ENCODE data around the gene HAVCR2. TPM values are rescaled to one million over a fixed set of nuclear protein-coding genes. Genes with fewer than 3 reads are reported as not detected.

Gene HAVCR2
- total and polyA plus RNA-seq, 10 of the 15 experiments (the other 5 are each of a cell fraction or from before 2014, with no cell fraction given): 5.2 to 7.5 (median 6.9) TPM

DNA sequence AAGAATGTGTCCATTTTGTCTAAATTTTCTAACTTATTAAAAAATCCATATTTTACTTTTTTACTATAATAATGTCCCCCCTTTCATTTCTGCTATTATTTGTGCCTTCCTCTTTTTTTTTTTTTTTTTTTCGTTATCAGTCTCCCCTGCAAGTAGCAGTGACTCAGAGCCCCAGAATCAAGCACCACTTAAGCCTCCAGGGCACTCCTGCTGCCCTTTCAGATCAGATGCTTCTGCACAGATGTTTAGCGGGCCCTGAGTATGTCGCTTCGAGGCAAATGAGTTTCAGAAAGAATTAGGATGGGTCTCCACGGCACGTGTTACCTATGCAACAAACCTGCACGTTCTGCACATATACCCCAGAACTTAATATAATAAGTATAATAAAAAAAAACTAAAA, 22.1 kb upstream of the HAVCR2 start:
- Histone ChIP-seq H2AFZ (ENCODE audit: control insufficient read depth, low read depth, low read length) (no peak overlapping the region), H3K4me2 (ENCODE audit: control insufficient read depth, insufficient read depth) (no peak overlapping the region), H3K27ac (ENCODE audit: control insufficient read depth, insufficient read depth) (no peak overlapping the region), H4K20me1 (ENCODE audit: control insufficient read depth, insufficient read depth) (no peaks in the 10 kb centered on the region), H3K9ac (ENCODE audit: control insufficient read depth, insufficient read depth, low read length) (no peak overlapping the region), H3K27me3 (replicated peaks in 1 of 2; ENCODE audit: control insufficient read depth in 2 of 2, insufficient read depth in 2 of 2, low read length in 1 of 2) (no peaks in the 10 kb centered on the region), H3K9me3 (replicated peaks; ENCODE audit: control insufficient read depth, insufficient read depth, low read length) (no peaks in the 10 kb centered on the region), H3K36me3 (ENCODE audit: control insufficient read depth in 2 of 2, insufficient read depth in 2 of 2, low read length in 1 of 2) (0 out of 4 replicates have a peak, but pooled peaks cover 0 to under 1% of the 10 kb centered on the region in 2 experiments), H3K4me1 (ENCODE audit: control insufficient read depth, insufficient read depth, low read length) (peaks cover 5% of the 10 kb centered on the region; the same call in 1 of the 2 replicates), H3K79me2 (ENCODE audit: control insufficient read depth, insufficient read depth, low read length) (no peaks in the 10 kb centered on the region), H3K4me3 (no peak overlapping the region)
- in situ Hi-C loops (cut with MboI) (no loop called here), intact Hi-C loops (cut with micrococcal nuclease; ENCODE audit: unreplicated experiment) (loop anchor here (5.0 to 10.0 kb wide), 5 partner anchors 304 to 1994 kb away; no protein-coding TSS in a partner anchor)
- SMC1A ChIA-PET (ENCODE audit: uncharacterized antibody, unreplicated experiment): interaction anchor here (0.6 to 4.6 kb wide), 21 partner anchors 11 to 1324 kb away, joined by 3 to 54 read pairs (median 4); partner anchors contain the start of gene MED7
- CTCF ChIA-PET: interaction anchor here (0.6 to 4.8 kb wide), 22 partner anchors 11 to 1514 kb away, joined by 3 to 51 read pairs (median 5); partner anchors contain the start of gene HAVCR2
- no peak for TF ChIP-seq KLF5 (IDR thresholded peaks at IDR 0.05; ENCODE audit: partially characterized antibody)
- no peak for TF ChIP-seq NFXL1 (IDR thresholded peaks at IDR 0.05; ENCODE audit: borderline replicate concordance)
- peak; percentile 11; the same call in 1 of the 2 replicates for TF ChIP-seq RAD21 (IDR thresholded peaks at IDR 0.05; ENCODE audit: insufficient read depth, low read depth, low read length)
- TF ChIP-seq, protein P1, sequence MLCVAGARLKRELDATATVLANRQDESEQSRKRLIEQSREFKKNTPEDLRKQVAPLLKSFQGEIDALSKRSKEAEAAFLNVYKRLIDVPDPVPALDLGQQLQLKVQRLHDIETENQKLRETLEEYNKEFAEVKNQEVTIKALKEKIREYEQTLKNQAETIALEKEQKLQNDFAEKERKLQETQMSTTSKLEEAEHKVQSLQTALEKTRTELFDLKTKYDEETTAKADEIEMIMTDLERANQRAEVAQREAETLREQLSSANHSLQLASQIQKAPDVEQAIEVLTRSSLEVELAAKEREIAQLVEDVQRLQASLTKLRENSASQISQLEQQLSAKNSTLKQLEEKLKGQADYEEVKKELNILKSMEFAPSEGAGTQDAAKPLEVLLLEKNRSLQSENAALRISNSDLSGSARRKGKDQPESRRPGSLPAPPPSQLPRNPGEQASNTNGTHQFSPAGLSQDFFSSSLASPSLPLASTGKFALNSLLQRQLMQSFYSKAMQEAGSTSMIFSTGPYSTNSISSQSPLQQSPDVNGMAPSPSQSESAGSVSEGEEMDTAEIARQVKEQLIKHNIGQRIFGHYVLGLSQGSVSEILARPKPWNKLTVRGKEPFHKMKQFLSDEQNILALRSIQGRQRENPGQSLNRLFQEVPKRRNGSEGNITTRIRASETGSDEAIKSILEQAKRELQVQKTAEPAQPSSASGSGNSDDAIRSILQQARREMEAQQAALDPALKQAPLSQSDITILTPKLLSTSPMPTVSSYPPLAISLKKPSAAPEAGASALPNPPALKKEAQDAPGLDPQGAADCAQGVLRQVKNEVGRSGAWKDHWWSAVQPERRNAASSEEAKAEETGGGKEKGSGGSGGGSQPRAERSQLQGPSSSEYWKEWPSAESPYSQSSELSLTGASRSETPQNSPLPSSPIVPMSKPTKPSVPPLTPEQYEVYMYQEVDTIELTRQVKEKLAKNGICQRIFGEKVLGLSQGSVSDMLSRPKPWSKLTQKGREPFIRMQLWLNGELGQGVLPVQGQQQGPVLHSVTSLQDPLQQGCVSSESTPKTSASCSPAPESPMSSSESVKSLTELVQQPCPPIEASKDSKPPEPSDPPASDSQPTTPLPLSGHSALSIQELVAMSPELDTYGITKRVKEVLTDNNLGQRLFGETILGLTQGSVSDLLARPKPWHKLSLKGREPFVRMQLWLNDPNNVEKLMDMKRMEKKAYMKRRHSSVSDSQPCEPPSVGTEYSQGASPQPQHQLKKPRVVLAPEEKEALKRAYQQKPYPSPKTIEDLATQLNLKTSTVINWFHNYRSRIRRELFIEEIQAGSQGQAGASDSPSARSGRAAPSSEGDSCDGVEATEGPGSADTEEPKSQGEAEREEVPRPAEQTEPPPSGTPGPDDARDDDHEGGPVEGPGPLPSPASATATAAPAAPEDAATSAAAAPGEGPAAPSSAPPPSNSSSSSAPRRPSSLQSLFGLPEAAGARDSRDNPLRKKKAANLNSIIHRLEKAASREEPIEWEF (IDR thresholded peaks at IDR 0.05; ENCODE audit: insufficient replicate concordance, low read depth, low read length): no peak
- TF ChIP-seq, protein P2, sequence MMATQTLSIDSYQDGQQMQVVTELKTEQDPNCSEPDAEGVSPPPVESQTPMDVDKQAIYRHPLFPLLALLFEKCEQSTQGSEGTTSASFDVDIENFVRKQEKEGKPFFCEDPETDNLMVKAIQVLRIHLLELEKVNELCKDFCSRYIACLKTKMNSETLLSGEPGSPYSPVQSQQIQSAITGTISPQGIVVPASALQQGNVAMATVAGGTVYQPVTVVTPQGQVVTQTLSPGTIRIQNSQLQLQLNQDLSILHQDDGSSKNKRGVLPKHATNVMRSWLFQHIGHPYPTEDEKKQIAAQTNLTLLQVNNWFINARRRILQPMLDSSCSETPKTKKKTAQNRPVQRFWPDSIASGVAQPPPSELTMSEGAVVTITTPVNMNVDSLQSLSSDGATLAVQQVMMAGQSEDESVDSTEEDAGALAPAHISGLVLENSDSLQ (IDR thresholded peaks at IDR 0.05): no peak
- no TSS peak for BruUV-seq (replicated peaks)
- FAIRE-seq: no peak
- no peak for DNase-seq (ENCODE audit: low read depth, low spot score)
- peak; percentile 82 for ATAC-seq
- 10% methylated on average over 6 of the region's 7 CpGs for WGBS (ENCODE audit: insufficient coverage, insufficient replicate concordance, low lambda C conversion rate, missing lambda C conversion rate)
- POLR2A ChIA-PET: interaction anchor here (0.6 to 2.7 kb wide), 5 partner anchors 12 to 240 kb away, joined by 3 to 9 read pairs (median 5); partner anchors contain the start of genes HAVCR2 and MED7
- RAD21 ChIA-PET (ENCODE audit: unreplicated experiment): interaction anchor here (0.8 to 1.9 kb wide), 8 partner anchors 8 to 210 kb away, joined by 3 to 23 read pairs (median 8); no protein-coding TSS in a partner anchor

All from GM12878 (cell line).